ENCODE data around the gene UNG. TPM values are rescaled to one million over a fixed set of nuclear protein-coding genes. Genes with fewer than 3 reads are reported as not detected.

The UNG gene
- total RNA-seq, 4 donors from 2014 or later = 31.9 to 57.5 (median 46.9) TPM

- intact Hi-C loops (cut with DNase I; ENCODE audit: low total_unique reads) = no loop called here
- TF ChIP-seq POLR2A (IDR thresholded peaks at IDR 0.05) = no peak
- TF ChIP-seq CTCF (IDR thresholded peaks at IDR 0.05) = no peak
- DNase-seq (ENCODE audit: low spot score in 2 of 2) = peak in 1 of 2 donors; percentile 56
- H3K4me3 ChIP-seq (ENCODE audit: low read depth, poor library complexity, severe bottlenecking) = no peak overlapping the region
- WGBS, 2 donors = 94 to 95% methylated on average over 5 of the region's 5 CpGs
Measured at GRCh38 chr12:109156586-109156985, 59.2 kb downstream of the UNG start.

- DNase-seq (ENCODE audit: low spot score in 2 of 2) = peak in 1 of 2 donors; percentile 39
- TF ChIP-seq POLR2A (IDR thresholded peaks at IDR 0.05) (no peak), CTCF (IDR thresholded peaks at IDR 0.05) (no peak)
- H3K4me3 ChIP-seq (ENCODE audit: low read depth, poor library complexity, severe bottlenecking) = no peak overlapping the region
- intact Hi-C loops (cut with DNase I; ENCODE audit: low total_unique reads) = no loop called here
- 23 to 42% methylated on average over 5 of the region's 5 CpGs for WGBS, 2 donors
Measured at GRCh38 chr12:109157986-109158385, 60.6 kb downstream of the UNG start.

- intact Hi-C loops (cut with DNase I; ENCODE audit: low total_unique reads) = no loop called here
- DNase-seq (ENCODE audit: low spot score in 2 of 2) = peak in 1 of 2 donors; percentile 34
- TF ChIP-seq POLR2A (IDR thresholded peaks at IDR 0.05) (no peak), CTCF (IDR thresholded peaks at IDR 0.05) (no peak)
- no peak overlapping the region for H3K4me3 ChIP-seq (ENCODE audit: low read depth, poor library complexity, severe bottlenecking)
- 75 to 83% methylated on average over 7 of the region's 7 CpGs for WGBS, 2 donors
Measured at GRCh38 chr12:109160433-109160832, 63.0 kb downstream of the UNG start.

Other genes with a start within 250 kb of the UNG start
- 10 to 100 TPM in 3 of 4 donors, 1 to 10 TPM in 1; 7.3 to 15.1 (median 13.1) TPM for gene SSH1, start 240.0 kb upstream of the UNG start, total RNA-seq
- not detected for gene DAO, start 217.5 kb upstream of the UNG start, total RNA-seq
- gene SVOP, start 76.5 kb upstream of the UNG start, total RNA-seq = not detected
- gene USP30, start 45.0 kb upstream of the UNG start, total RNA-seq = 10 to 100 TPM; 11.5 to 29.5 (median 22.2) TPM
- gene ALKBH2, start 4.1 kb upstream of the UNG start, total RNA-seq = 10 to 100 TPM; 17.6 to 36.5 (median 26.0) TPM
- gene ACACB, start 19.0 kb downstream of the UNG start, total RNA-seq = 10 to 100 TPM; 19.6 to 38.2 (median 25.8) TPM
- under 1 TPM in 2 of 4 donors, not detected in 2; 0.10 to 0.12 TPM for gene FOXN4, start 211.7 kb downstream of the UNG start, total RNA-seq